ENCODE measurements around the gene SLC6A9.

Gene SLC6A9

GRCh38 chr1:44002165-44002564 is 29.1 kb downstream of the SLC6A9 start:
- DNase-seq (ENCODE audit: low read depth, low spot score): no peak

DNA sequence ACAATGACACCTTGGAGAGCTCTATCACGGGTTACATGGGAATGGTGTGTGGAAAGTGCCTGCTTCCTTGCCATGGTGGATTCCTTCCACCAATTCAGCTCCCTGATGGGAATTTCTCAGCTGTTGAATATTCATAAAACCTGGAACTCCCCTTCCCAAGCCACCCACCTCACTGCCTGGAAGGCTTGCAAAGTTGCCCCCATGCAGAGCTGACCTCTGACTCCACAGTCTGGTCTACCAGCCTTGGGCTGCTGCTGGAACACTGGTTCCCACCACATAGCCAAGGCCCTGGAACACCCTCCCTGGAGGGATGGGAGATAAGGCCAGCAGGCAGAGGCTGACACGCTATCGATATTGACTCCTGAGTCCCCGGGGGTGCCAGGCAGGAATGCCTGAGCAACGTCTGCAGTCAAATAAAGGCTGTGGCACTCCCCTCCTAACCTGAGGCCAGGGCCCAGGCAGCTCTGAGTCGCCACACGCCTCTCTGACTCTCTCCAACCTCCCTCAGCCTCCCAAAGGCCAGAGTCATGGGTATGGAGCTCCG is 31.1 kb downstream of the SLC6A9 start:
- DNase-seq (ENCODE audit: low read depth, low spot score): peak; percentile 57

DNA sequence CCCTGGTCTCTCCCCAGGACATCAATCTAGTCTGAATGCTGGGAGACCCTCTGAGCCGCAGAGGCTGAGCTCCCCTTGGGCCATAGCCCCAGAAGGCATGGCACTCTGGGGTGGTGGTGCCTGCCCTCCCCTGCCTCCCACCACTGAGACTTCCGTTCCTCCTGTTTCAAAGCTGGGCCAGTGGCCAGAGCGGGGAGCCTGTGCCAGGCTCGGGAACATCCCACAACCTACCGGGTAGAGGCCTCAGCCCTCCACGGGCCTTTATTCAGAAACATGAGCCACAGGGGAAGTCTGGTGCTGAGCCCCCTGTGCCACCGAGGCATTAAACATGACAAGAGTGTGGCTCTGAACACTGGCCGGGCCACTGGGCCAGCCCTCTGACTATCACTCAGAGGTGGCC is 31.8 kb downstream of the SLC6A9 start:
- no peak for DNase-seq (ENCODE audit: low read depth, low spot score)

- DNase-seq (ENCODE audit: low read depth, low spot score): no peak
Observed at GRCh38 chr1:43998000-43998378, 33.3 kb downstream of the SLC6A9 start.

DNA sequence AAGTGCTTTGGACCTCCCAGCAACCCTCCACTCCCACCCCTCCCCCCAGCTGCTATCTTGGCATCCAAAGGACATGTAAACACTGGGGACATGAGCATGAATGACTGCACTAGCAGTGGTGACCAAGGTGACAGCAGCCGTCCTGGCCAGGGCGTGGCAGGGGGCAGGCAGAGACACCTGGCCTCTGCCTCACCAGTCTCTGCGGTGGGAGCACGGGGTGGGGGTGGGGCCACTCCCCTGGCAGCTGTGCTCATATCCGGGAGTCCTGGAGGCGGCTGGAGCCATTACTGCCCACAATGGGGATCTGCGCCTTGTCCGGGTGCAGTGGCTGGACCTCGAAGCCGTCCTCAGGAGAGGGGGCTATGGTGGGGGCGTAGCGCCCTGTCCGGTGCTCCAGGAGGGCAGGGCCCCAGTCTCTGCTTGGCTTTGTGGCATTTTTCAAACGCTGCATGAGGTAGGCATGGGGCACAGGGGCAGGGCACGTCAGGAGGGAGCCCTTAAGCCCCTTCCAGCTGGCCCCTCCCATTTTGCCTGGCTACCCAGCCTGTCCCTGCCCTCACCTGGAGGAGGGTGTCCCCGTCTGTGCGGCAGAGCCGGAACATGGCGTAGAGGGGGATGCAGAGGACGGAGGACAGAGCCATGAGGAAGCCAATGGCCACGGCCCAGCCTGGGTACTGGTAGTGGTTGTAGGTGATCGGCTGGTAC is 33.8 kb downstream of the SLC6A9 start:
- no peak for DNase-seq (ENCODE audit: low read depth, low spot score)

- no peak for DNase-seq (ENCODE audit: low read depth, low spot score)
Observed at GRCh38 chr1:43996733-43997115, 34.5 kb downstream of the SLC6A9 start.

DNA sequence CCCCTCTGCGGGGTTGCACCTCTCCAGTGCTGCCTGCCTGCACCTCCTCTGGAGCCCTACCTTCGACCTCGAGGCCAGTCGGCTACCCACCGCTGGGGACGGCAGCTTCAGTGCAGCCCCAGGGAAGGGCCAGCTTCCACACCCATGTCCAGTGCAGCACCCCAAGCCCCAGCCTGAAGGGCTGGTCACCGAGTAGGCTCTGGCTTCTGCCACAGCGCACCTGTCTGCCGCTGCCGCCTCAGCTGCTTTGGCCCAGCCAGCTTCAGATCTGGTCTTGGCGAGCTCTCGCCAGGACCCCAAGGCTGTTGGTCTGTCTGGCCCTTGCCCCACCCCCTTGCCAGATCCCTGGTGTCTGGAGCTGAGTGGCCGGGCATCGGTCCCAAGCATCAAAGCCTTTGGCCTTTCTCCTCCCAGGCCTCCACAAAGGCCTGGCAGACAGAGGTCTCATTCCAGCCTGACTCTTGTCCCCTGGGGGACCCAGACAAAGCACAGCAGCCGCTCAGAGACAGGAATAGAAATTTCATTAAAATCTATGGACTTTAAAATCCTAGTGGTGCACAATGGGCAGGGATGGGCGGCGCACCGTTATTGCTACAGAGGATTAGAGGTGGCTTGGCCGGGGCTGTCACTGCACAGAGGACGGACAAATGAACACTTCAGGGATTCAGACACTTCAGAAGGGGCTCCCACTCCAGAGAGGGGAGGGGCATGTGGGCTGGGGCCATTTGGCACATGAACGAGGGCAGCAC is 35.1 kb downstream of the SLC6A9 start:
- no peak for DNase-seq (ENCODE audit: low read depth, low spot score)

DNA sequence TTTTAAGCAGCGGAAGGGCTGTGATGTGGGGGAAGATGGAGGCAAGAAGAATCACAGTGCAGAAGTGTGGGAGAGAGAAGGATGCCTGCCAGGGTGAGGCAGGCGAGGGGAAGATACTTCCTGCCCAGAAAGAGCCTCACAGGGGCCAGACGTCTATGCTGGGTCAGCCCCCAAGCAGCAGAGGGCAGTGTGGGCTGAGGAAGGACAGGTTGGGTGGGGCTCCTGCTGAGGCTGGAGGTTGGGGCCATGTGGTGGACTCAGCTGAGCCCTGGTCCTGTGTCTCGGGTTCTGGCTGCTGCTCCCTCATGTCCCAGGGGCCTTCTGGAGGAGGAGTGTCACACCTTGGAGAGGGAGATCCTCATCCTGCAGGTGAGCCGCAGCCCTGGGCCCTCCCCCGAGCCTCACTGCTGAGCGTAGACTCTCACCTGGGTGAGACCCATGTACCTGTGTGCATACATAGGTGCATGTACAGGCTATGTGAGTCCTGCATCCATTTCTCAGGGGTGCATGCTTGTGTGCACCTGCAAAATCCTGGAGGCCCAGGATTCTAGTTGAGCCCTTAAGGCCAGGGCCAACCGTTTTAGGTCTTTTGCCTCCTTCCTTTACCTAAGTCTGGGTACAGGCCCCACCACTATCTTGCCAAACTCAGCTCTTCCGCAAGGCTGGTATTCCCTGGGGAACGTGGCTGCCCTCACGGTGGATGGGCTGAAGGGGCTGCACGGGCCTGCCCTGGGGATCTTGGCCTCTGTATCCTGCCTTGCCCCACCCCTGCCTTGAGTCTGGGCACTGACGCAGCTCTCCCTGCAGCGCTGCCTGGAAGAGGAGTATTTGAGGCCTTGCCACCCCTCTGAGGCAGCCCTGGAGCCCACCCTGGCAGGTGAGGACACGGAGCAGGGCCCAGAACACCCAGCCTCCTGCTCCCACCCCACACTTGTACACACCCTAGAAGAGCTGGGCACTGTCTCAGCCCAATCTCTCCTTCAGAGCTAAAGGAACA is 36.2 kb downstream of the SLC6A9 start:
- DNase-seq (ENCODE audit: low read depth, low spot score): no peak

DNA sequence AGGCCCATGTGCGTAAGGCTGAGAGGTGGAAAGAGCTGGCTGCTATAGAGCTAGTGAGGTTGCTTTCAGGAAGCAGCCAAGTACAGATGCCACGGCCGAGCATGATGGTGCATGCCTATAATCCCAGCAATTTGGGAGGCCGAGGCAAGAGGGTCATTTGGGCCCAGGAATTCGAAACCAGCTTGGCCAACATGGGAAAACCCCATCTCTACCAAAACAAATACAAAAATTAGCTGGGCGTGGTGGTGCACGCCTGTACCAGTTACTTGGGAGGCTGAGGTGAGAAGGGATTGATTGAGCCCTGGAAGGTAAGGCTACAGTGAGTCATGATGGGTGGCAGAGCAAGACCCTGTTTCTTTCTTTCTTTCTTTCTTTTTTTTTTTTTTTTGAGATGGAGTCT is 37.2 kb downstream of the SLC6A9 start:
- no peak for DNase-seq (ENCODE audit: low read depth, low spot score)

- DNase-seq (ENCODE audit: low read depth, low spot score): no peak
Observed at GRCh38 chr1:43993206-43993914, 37.9 kb downstream of the SLC6A9 start.

DNA sequence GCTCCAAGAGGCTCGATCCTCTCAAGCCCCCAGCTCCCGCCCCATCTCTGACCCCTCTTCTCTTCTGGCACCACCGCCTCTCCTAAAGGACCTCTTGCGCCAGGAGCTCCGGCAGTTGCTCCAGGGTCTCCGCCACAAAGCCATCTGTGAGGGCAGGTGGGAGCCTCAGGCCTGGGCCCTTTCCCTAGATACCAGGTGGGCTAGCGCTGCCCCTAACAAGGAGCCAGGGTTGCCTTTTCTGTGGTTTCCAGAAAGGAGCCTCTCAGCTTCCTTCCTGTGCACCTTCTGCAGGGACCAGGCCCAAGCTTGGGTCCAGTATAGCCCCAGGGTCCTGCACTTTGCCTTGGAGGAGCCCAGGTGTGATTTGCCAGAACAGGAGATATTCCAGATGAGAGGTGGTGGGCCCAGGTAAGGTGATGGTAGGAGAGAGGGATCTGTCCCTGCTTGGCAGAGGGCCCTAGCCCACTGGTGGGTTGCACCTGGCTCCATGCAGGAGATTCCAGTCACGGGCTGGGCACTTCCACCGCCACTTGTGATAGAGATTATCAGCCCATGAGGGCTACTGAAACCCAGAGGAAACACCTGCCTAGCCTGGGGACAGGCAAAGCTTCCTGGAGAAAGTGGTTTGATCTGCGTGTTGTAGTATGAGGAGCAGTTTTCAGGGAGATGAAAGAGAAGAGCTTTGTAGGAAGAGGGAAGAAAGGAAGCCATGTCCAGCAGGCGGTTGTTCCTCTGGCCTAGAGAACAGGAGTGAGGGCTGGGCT is 38.8 kb downstream of the SLC6A9 start:
- no peak for DNase-seq (ENCODE audit: low read depth, low spot score)

GRCh38 chr1:43991476-43992231 is 39.6 kb downstream of the SLC6A9 start, which contains the start of gene CCDC24:
Gene CCDC24, plus strand, starts transcription at chr1:43991599. Its CDS starts 280 bp downstream, at chr1:43991879.
- peak; percentile 91 for DNase-seq (ENCODE audit: low read depth, low spot score)

DNA sequence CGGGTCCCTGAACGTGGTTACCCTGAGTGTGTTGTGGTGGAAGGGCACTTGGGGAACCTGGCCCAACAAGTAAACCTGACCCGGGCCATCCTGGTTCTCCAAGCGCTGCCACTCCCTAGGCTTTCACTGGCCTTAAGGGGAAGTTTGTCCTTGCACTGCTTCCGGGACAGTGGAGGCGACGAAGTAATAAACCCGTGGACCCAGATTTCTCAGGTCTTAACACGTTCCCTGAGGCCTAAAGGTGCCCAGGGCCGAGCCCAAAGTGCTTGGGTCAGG is 40.1 kb downstream of the SLC6A9 start:
- DNase-seq (ENCODE audit: low read depth, low spot score): no peak

GRCh38 chr1:43990271-43991199 is 40.7 kb downstream of the SLC6A9 start:
- DNase-seq (ENCODE audit: low read depth, low spot score): peak; percentile 22

GRCh38 chr1:43987159-43987902 is 43.9 kb downstream of the SLC6A9 start:
- DNase-seq (ENCODE audit: low read depth, low spot score): no peak

GRCh38 chr1:43986712-43987111 is 44.5 kb downstream of the SLC6A9 start:
- DNase-seq (ENCODE audit: low read depth, low spot score): no peak

DNA sequence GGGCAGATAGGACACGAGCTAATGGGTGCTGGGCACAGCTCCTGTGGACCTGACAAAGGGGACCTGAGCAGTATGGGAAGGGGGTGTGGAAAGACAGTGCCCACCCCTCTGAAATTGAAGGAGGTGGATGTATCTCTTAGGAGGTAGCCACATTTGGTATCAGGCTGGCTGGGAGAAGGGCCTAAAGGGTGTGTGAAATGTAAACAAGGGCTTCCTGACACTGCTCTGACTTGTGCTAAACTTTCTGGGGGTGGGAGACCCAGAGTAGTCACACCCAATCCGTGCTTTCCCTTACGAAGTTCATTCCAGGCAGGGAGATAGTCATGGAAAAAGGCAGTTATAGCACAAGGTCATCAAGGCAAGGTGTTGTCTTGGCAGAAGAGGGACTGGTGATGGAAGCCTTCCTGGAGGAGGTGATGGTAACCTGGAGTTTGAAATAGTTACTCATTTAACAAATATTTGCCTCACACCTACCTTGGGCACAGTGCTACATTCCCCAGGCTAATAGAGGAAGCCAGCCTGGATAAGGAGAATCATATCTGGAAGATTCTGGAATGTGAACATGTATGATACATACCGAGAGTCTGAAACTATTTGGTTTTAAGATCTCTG is 45.2 kb downstream of the SLC6A9 start:
- DNase-seq (ENCODE audit: low read depth, low spot score): no peak

DNA sequence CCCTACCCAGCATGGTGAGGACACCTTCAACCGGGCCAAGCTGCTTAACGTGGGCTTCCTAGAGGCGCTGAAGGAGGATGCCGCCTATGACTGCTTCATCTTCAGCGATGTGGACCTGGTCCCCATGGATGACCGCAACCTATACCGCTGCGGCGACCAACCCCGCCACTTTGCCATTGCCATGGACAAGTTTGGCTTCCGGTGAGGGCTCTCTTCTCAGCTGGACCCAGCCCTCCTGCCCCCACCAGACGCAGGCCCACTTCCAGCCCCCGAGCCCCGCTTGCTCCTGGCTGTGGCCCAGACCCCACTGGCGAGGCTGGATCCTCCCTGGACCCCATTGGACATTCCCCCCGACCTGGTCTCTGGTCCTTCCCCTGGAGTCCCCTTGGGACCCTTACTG is 46.4 kb downstream of the SLC6A9 start:
- no peak for DNase-seq (ENCODE audit: low read depth, low spot score)

All from astrocyte of the hippocampus (primary cell).